Jurkat, Clone E6-1 (cell line): ENCODE results near the gene PEA15.

Experiments used
- DNase-seq: peaks from one replicate; pipeline ENCODE4 v3.0.0-alpha.2; 2011; ENCODE audit warnings: low read depth, low spot score
- H3K4me3 ChIP-seq: 2 replicates; pipeline ENCODE4 v1.5.1; 2011; ENCODE audit warnings: mild to moderate bottlenecking, low read length, control low read depth, moderate library complexity

The PEA15 gene

DNA sequence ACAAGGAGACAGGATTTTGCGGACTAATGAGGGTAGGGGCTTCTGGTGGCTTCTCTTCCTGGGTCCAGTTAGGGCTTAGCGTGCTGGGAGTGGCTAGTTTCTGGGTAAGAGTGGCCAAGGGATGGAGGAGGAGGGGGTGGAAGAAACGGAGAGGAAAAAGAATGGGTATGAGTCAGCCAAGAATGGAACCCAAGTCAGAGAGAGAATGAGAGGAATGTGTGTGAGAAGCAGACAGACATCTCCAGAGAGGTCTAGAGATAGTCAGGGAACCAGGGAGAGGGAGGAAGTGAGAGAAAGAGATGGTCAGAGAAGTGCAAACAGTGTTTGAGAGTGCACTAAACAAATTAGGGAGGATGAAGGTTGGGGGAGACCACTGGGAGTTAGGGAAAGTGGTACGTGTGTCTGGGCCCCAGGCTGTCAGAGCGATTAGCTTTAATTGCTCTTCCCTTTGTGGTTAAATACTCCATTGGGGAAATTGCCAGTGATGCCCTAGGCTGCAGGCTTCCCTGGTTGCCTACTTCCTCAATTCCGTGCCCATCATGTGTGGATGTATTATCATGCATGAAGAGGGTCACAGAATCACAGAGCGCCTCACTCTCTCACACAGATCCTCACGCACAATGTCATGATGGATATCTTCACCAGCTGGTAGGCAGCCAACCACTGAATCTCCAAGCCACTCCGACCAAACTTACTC, 1.4 kb downstream of the PEA15 start:
- peak overlapping the region; percentile 84 for H3K4me3 ChIP-seq
- no peak for DNase-seq

DNA sequence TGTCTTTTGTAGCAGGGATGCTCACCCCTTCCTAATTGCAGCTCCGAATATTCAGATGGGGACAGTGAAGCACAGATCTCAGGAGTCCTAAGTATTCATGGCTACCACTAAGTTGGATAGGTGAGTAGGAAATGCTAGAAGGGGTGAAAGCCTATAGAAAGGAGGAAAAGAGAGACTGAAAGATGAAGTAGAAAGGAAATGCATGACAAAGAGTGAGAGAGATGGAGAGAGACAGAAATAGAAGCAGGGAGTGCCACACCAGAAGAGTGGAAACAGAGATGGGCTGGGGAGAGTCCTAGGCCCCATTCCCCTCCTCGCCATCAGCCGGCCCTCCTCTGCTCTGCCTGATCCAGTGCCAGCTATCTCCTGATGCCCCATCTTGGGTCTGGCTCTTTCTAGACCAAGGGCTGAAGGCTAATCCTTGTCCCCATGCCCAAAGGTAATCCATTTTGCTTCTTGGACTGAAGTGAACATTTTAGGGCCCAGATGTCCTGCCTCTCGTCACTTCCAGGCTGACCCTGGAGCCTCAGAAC, 2.0 kb downstream of the PEA15 start:
- DNase-seq: no peak
- H3K4me3 ChIP-seq: no peak overlapping the region

DNA sequence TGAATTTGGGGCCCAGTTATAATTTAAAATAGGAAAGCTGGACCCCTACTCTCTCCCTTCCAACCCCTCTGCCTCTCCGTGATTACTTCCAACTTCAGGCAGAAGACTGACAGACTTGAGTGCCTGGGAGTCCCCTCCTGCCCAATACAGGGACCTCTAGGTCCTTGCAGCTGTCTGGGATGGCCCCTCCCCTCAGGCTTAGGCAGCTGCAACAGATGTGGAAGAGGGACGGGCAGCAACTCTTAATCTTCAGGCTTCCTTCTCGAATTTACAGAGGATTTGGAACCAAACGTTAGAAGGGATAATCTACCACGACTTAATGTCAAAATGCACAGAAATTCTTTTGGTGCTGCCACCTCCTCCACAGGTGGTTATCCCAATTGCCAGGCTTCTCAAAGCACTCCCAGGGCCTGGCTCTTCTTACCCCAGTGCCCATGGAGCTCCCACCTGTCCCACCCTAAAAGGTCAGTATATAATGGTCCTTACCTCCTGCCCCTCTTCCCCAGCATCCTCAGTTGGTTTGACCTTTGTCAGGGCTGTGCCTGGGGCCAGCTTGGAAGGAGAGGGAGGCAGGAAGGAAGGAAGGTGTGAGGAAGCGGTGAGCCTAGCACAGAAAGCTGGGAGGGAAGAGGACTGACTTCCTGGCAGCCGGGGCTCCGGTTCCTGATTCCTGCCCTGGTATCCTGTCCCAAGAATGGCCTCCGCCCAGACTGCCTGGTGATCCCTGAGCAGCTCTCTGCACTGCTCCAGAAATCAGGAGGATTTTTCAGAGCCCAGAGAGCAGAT, 2.8 kb downstream of the PEA15 start:
- no peak for DNase-seq
- H3K4me3 ChIP-seq: no peak overlapping the region

DNA sequence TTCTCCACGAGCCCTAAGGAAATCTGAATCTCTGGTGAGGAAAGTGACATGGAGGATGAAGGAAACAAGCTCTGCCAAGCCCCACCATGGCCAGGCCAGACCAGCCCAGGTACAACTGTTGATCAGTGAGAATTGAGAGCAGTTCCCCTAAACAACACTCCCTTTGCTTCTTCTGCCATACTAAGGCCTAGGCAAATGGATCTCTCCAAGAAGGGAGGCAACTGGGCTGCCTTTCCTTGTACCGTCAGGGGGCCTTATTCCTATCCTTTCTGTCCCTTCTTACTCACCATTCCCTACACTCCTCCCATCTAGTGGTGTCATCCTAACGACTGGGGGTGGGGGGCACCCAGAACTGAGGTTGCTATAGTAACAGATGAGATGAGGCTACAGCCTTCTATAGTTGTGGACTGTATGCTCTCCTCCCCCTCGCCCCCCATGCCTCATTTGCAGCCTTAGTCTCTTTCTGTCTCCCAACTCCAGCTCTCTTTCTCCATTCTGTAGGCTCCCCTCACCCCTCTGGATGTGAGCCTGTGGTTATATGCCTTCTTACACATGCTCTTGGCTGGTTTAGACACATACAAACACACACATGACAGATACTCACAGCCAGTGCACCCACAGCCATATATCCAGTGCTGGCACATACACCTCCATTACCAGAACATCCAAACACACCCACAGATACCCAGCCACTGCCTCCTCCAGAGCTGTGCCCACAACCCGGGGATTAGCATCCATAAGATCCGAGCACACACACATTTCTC, 3.6 kb downstream of the PEA15 start:
- no peak for DNase-seq
- no peak overlapping the region for H3K4me3 ChIP-seq

DNA sequence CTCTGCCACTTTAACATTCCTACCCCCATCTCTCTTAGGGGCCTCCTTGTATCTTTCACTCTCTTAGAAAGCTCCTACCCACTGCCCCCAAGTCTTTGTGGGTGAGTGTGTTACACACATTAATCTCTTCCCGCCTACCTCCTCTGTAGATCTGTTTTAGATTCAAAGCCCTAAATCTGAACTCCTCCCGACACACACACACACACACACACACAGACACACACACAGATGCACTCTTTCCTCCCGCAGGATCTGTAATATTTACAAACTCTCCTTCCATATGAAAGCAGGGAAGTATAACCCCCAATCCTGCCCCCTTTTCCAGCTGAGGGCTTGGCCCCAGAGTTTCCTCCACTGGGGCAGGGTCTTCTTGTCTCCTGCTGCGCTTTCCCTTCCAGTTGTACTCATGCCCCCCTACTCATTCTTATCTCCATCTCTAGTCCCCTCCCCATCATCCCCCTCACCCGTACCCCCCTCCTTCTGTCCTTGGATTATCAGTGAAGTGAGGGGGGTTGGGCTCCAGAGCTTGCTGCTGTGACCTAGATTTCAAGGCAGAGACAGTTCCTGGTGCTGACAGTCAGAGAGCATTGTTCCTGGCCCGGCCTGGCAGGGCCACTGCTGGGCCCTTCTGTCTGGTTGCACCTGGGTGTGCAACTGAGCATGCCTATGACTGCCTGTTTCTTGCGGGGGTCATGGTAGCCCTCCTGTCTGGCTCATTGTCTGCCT, 4.3 kb downstream of the PEA15 start:
- H3K4me3 ChIP-seq: no peak overlapping the region
- no peak for DNase-seq

DNA sequence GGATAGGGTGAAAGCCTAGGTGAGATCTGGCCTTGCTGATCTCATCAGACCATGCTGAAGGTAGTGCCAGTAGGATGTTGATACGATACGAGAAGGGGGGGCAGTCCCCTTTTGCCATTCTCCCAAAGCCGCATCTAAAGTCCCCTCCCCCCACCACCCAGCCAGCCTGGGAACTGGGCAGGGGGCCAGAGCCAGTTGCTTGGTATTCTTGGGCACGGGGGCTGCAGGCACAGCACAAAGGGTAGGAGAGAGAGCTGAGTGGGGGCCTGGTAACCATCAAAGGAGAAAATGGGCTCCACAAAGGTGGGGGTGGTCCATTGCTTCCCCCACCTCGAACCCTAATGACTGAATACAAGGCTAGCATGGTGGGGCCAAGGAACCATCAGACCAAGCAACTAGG, 5.4 kb downstream of the PEA15 start:
- H3K4me3 ChIP-seq: no peak overlapping the region
- no peak for DNase-seq

DNA sequence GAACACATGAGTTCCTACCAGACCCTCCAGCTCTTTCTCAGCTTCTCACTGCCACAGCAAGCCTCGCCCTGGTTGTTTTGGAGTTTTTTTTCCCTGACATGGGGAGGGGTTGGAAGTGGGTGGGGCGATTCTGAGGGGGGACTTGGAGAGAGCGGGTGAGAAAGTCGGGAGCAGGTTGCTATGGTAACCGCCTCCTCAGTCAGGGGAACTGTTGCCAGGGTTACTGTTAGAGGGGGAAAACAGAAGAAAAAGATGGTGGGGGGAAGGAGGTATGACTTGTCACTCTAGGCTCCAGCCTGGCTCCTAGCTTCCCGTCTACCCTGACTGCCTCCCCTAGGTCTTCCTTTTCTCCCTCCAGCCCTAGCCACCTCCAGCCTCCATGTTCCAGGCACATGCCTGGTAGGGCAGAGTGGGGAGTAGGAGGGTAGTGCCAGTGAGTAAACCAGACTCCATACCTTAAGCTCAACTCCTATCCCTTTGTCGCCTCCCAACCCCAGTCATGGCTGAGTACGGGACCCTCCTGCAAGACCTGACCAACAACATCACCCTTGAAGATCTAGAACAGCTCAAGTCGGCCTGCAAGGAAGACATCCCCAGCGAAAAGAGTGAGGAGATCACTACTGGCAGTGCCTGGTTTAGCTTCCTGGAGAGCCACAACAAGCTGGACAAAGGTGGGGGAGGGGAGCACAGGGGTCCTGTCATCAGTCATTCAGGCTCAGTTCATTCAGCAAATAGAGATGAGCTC, 6.0 kb downstream of the PEA15 start:
- DNase-seq: no peak
- no peak overlapping the region for H3K4me3 ChIP-seq

DNA sequence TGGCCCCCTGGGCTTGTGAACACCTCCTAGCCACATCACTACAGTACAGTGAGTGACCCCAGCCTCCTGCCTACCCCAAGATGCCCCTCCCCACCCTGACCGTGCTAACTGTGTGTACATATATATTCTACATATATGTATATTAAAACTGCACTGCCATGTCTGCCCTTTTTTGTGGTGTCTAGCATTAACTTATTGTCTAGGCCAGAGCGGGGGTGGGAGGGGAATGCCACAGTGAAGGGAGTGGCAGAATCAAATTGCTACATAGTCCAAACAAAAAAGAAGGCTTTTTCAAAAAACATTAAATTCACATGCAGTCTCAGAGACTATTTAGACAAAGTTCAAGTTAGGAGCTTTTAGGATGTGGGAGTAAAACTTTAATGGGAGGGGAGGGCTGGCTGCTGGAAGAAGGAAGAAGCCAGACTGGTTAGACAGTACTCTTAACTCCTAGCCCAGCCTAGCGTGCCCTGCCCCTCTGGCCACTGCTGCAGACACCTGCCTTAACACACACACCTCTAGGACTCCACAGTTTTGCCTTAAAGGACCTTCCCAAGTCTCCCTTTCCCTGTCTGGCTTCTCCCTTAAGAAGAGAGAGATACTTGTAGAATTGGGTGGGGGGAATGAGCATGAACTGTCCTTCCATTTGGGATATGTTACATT, 9.4 kb downstream of the PEA15 start:
- H3K4me3 ChIP-seq: no peak overlapping the region
- DNase-seq: no peak

DNA sequence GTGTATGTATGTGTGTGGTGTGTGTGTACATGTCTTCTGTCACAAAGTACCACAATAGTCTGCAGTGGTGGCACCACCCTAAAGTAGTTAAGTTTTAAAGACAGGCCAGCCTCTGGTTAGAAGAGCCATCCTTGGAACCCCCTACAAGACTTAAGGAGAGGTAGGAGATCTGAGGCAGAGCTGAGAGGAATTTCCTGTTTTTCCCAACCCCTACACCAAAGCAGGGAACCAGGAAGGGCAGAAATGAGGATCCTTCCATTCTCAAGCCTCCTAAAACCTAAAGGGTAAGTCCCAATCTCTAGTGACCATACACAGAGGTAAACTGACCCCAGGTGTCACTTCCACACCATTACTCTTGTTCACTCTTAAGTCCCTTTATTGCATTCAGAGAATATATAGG, 11.1 kb downstream of the PEA15 start:
- H3K4me3 ChIP-seq: no peak overlapping the region
- no peak for DNase-seq

DNA sequence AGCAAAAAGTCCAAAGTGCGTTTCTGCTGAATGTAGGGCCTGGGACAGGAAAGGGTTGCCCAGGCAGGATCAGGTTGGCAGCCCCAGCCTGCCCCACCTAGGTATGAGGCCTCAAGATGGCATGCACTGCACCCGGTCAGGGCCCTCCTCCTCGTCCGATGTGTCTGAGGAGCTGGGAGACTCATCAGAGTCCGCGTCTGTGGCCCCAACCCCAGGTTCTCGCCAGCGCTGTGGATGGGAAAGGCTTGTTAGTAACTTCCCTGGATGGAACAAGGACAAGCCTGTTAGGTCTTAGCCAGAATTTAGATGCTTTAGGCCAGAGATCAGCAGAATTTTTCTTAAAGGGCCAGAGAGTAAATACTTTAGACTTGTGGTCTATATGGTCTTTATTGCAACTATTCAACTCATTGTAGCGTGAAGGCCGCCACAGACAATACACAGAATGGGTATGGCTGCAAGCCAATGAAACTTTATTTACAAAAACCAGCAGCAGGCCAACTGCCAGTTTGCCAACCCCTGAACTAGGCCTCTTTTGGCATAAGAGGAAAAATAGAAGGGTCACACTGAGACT, 12.4 kb downstream of the PEA15 start:
- DNase-seq: no peak
- H3K4me3 ChIP-seq: no peak overlapping the region

DNA sequence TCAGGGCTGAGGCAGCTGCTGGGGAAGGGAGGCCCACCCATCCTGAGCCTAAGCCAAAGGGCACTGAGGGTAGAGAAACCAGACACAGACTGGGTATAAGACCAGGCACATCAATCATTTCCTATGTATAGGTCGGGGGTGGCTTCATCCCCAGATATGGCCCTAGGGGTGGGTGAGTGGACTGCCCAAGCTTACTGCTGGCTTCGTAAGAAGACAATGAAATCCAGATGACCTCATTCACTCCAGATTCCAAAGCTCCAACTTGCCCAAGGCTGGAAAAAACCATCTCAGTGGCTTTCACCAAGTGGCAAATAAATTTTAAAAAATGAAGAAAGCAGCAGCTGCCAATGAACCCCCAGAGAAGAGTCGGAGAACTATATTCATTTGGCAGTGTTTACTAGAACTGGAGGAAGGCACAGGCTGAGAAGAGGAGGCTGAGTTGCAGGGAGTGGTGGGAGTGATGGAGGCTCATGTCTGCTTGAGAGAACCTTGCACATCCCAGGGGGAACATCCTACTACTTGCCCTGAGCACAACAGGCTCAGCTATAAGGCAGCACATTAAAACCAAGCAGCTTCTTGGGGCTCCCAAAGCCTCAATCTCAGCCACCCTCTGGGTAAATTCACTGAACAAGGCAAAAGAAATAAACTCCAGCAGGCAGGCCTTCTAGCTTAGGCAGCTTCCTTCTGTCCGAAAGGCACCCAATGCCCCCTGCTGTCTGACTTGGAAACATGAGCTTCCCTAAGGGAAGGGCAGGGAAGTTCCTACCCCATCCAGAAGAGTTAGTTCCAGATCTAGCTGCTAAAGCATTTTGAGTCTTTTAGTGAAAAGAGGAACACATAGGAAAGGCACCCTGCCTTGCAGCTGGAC, 14.1 kb downstream of the PEA15 start:
- no peak for DNase-seq
- no peak overlapping the region for H3K4me3 ChIP-seq

DNA sequence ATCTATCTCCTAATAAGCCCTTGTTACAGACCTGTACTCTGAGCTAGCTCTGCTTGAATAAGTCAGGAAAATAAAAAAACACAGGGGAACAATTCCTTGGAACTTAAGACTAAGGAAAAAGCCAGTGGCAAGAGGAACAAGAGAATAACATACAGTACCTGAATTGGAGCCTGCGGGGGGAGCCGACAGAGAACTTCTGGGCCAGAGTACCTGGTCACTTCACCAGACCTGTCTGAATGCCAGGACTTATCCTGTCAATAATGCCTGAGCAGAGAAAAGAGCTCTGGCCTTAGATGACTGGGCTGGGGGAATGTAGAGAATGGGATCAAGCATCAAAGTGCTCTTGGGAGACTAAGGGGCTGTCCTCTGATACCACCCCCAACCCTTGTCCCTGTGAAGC, 15.1 kb downstream of the PEA15 start:
- H3K4me3 ChIP-seq: no peak overlapping the region
- DNase-seq: no peak

DNA sequence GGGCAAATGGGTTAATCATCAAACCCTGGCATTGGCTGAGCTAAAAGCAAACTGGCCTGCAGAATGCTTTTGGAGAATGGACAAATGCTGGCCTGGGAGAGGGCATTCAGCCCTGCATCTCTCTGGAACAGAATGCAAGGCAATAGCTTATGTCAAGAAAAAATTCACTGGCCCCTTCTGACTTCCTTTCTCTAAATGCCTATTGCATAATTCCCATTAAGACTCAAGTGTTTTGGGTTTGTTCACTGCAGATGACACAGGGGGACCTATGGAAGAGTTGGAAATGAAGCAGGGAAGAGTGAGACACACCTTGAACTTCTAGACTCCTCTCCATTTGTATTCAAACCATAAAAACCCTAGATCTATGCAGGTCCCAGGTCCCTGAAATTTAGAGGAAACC, 15.9 kb downstream of the PEA15 start:
- H3K4me3 ChIP-seq: no peak overlapping the region
- DNase-seq: no peak

DNA sequence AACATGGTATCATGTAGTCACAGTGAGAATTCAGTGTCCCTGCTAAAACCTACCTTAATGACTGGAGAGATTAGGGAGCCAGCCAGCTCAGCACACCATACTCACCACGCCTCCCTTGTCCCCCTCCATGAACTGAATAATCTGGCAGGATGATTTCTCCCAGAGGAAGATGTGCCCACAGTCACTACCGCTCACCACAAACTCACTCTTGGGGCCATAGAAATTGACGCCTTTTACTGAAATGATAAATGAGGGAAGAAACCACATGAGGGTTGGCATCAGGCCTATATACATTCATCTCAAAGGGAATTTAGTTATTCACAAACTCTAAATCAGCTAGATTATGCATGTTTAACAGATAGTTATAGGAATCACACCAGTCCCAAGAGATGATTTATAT, 17.4 kb downstream of the PEA15 start:
- no peak for DNase-seq
- no peak overlapping the region for H3K4me3 ChIP-seq

DNA sequence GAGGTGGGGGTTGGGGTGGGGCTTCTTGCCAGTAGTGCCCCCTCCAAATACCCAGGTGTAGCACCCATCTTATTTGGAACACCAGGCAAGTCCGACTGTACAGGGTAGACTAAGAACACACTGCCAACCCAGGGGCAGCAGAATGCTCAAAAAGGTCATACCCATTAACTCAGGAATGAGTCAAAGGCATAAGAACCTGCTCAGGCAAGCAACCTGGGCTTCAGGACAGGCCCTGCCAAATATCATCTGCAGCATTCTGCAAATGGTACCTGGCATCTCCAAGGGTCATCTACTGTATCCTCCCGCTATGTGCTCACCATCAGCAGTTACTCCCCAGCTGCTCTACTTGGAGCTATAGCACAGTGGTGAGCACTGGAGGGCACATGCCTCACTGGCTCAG, 19.4 kb downstream of the PEA15 start:
- H3K4me3 ChIP-seq: no peak overlapping the region
- no peak for DNase-seq

DNA sequence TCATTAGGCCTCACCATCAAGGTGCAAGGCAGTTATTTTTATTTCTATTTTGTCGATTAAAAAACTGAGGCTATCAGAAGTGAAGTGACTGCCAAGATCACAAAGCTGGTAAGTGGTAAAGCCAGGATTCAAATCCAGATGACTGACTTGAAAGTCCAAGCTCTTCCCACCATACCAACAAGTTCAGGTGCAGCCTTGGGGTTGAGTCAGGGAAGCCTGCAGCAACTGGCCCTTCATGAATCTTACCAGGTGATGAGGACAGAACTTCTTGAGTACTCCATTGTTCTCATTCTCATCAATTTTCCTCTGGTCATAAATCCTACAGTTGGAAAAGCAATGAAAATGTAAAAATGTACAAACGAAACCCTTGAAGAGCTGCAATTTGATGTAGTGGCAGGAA, 20.2 kb downstream of the PEA15 start:
- H3K4me3 ChIP-seq: no peak overlapping the region
- no peak for DNase-seq

DNA sequence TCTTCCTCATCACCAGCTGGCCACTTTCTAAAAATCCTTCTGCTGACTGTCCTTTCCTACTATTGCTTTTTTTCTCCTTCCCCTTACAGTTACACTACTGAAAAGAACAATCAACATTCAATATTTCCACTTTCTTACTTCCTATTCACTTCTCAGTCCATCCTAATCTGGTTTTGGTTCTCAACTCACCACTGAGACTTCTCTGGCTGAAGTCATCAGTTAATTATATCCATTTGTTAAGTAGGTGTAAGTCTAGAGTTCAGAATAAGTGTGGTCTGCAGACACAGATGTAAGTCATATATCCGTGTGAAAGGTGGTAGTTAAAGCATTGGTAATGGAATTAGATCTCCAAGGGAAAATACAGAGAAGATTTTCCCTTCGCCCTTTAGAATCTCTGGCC, 21.4 kb downstream of the PEA15 start:
- no peak overlapping the region for H3K4me3 ChIP-seq
- no peak for DNase-seq
